SKM-1 treated with dmso at 0.1 percent for 144 hours (cell line): ENCODE data around the gene ODAPH.
A peak's percentile ranks its signal among the peaks of the same experiment; 100 is the strongest.
"Not testable (repeated sequence)": the region's sequence is repeated elsewhere in the genome, so short reads cannot be mapped to it uniquely, and the experiment has no call there.

Source experiments
- DNase-seq: peaks from one replicate; lab custom pipeline; 2025; ENCODE audit not compliant: unreplicated experiment; lab: John Stamatoyannopoulos, UW

The ODAPH gene, protein sequence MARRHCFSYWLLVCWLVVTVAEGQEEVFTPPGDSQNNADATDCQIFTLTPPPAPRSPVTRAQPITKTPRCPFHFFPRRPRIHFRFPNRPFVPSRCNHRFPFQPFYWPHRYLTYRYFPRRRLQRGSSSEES

DNA sequence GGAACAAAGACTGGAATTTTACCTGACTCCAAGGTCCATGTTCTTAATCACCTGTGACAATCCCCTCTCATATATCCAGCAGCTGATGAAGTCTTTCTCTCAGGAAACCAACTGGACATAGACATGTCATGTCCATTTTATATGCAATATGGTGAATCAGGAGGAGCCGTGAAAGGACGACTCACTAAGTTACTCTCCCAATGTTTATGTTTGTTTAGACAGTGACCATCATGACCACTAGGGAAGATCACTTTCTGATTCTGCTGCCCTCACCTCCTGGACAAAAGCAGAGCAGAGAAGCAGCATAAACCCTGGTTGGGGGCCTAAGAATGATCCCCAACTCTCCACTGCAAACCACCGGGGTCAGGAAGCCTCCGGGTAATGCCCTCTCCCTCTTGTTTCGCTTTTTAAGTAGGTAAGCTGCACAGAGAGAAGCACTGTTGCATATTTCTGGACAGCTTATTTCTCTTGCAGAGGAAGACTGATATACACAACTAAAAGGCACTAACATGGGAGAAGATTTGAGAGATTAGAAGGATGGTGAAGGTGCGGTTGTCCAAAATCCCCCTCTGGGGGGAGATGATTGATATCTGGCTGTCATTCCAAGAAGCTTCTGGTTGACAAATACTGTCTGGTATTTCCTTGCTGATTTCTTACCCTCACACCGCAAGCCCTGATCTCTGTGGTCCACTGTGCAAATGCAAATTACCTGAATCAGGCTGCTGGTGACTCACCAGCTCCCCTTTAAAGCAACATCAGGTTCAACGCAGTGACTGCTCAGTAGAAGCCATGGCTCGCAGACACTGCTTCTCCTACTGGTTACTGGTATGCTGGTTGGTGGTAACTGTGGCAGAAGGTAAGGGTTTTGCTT lies at the start of gene ODAPH:
TSS of gene ODAPH (plus strand) at position 773 of the 871 bp plus-strand sequence. CDS start at position 790, 17 bp downstream.
- no peak for DNase-seq

DNA sequence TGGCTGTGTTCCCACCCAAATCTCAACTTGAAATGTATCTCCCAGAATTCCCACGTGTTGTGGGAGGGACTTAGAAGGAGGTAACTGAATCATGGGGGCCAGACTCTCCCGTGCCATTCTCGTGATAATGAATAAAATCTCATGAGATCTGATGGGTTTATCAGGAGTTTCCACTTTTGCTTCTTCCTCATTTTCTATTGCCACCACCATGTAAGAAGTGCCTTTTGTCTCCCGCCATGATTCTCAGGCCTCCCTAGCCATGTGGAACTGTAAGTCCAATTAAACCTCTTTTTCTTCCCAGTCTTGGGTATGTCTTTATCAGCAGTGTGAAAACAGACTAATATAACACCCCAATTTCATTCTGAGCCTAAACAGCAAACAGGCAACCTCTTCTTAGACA lies 46.3 kb upstream of the ODAPH start:
- not testable (repeated sequence) for DNase-seq

DNA sequence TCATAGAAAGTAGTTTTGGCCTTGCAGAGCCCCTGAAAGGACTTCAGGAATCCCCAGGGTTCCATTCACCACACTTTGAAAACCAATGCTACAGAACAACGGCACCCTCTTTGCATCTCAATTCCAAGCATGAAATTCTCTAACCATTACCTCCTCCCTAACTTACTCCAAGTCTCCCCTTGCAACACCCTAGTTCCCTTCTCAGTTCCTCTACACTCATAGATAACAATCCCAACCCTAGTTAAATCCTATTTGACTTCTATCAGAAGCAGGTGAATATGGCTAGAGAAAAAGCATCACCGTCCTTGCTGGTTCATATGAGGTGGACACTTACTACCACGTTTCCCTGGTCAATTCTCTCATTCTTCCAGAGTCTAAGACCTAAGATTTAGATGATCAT lies 44.0 kb upstream of the ODAPH start:
- no peak for DNase-seq

DNA sequence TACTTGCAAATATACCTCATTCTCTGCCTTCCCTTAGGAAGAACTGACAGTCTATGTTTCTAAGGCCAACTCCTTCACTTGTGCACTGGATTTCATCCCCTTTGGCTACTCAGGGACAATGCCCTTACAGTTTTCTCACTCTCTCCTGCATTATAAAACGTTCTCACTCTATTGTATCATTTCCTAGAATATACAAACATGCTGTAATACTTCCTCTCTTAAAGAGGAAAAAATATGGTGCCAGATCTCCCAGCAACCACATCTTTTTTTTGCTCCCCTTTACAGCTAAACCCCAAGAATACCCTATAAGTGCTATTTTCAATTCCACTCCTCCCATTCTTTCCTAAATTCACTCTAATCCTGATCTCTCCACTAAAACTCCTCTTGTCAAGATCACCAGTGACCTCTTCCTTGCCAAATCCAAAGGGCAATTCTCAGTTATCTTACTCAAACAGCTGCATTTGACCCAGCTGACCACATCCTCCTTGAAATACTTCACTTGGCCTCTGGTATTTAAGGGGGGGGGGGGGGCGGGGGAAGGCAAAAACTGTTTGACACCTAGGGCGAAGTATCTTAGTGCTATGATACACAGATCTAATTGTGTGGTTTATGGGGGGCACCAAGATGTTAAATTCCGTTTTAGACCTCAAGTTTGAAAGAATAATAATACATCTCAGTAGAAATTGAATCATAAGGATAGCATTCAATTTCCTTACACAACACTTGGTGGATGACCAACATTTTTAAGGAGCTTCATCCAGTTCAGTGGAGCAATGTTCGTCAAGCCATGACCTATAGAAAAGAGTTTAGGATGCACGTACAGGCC lies 43.3 kb upstream of the ODAPH start:
- peak; percentile 88 for DNase-seq

DNA sequence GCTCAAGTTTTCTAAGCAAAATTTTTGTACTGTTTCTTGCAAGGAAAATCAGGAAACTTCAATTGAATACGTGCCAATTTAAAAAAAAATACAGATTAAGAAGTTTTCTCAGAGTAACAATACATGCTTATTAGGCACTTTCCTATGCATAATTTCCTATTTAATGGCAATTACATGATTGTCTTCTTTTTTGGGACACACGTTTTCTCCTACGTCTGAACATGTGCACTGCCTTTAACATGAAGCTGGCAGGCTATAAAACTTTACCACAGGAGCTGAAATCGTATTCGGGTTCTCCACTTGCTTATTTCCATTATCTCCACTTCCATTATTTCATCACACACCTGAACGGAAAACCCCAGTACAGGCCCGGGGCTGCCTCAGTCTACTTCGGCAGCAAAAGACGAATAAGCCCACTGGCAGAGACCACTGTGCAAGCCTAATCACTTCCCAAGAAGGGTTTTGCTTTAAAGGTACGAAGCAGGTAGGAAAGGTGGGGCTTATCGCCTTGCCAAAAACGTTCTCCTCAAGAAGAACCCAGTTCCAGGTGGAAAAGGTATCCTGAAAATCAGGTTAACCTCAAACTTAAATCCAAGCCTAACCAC lies 42.2 kb upstream of the ODAPH start:
- DNase-seq, result no peak

DNA sequence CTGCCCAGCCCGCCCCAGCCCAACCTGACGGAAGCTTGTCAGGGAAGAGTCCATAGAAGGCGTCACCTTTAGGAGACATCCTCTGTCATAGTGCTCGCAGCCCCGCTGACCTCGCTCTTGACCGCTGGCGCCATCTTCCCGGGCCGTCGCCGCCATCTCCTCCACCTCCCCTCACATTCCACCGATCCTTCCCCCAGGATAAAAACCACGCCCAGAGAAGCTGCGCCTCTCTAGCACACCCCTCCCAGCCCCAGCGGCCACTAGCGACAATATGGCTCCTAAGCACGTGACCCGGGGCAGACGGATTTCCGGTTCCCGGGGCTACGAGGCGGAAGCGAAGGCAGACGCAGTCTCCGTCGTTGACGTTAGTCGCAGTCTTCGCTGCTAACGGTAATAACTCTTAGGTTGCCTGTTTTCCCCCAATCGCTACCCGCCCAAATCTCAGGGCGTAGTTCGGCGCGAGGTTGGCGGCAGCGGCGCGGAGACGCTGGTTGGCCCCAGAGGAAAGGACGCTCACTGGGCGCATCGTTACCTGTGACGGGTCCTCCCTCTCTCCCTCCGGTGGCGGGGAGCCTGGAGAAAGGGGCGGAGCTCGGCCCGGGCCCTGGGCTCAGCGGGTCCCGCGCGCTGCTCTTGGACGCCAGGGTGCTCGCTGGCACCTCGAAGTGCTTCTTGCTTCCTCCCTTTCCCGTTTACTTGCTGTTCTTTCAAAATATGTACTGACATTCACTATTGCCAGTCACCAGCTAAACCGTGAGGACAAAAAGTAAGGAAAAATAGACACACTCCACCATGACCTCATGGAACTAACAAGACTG lies 41.5 kb upstream of the ODAPH start, which contains the start of the genes RCHY1 and THAP6:
TSS of gene RCHY1 (minus strand) at position 273 of the 818 bp plus-strand sequence. CDS start at position 156, 117 bp downstream.
TSS of gene THAP6 (plus strand) at position 343 of the 818 bp plus-strand sequence. CDS start 980 bp downstream, outside the sequence.
- DNase-seq, result peak; percentile 93

DNA sequence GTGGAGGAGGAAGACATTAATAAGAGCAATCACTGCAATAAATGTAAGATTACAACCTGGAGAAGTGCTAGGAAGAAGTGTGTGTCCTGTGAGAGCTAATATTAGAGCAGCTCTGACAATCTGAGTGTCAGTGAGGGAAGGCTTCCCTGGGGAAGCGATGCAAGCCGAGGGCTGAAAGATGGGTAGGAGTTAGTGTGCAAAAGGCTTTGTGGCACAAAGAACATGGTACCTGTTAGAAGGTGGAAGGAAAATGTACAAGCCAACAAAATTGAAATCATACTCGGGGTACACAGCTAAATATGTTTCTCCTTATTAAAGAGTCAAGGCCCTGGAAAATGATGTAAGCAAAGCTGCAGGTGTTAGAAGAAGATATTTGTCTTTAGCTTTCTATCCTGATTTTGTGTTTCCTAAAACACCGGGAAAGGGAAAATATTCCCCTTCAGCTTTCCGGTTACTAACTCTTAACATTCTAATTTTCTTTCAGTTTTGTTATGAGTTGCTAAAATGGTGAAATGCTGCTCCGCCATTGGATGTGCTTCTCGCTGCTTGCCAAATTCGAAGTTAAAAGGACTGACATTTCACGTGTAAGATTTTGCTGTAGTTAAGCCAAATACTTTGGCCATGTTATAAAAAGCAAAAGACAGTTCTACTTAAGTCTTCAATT lies 40.8 kb upstream of the ODAPH start:
- no peak for DNase-seq

DNA sequence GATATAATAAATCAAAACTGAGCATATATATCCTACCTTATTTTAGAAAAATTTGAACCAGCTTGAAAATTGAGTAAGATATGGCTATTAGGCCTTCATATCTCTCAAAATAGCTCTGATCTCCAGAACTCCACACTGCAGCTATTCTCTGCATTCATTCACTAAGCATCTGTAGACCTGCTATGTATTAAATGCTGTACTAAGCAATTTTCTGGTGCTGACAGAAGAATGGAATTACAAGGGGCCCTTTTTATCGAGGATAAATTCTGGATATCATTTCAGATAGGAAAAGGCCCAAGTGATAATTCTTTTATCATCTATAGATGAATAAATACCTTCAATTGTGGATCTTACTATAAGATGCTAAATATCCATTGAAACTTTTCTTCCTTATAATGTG lies 39.7 kb upstream of the ODAPH start:
- no peak for DNase-seq

DNA sequence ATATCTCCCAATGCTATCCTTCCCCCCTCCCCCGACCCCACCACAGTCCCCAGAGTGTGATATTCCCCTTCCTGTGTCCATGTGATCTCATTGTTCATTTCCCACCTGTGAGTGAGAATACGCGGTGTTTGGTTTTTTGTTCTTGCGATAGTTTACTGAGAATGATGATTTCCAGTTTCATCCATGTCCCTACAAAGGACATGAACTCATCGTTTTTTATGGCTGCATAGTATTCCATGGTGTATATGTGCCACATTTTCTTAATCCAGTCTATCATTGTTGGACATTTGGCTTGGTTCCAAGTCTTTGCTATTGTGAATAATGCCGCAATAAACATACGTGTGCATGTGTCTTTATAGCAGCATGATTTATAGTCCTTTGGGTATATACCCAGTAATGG lies 36.4 kb upstream of the ODAPH start:
- DNase-seq, result not testable (repeated sequence)

DNA sequence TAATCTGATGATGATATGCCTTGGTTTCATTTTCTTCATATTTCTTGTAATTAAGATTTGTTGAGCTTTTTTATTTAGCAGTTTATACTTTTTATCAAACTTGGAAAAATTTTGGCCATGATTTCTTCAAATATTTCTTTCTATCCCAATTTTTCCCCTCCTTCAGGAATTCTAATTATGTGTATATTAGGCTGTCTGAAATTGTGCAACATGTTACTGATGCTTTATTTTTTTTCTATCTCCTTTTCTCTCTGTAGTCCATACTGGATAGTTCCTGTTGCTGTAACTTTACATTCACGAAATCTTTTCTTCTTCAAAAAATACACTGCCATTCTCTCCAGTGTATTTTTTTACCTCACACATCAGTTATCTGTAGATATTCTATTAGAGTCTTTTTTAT lies 30.8 kb upstream of the ODAPH start:
- no peak for DNase-seq

DNA sequence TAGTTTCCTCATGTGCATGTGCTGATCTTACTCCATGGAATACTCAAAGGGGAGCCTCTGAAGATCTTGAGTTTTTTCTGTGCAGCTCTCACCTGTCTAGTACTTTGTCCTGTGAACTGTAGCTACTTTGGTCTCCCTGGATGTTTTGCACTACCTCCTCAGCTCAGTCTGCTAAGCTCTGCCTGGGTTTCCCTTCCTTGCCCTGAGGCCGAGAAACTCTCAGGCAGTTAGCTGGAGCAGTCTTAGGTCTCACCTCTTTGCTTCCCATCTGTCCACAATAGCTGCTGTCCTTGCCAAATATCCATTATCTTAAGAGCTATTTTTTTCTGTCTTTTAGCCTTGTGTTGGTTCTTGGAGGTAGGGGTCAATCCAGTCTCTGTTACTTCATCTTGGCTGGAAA lies 30.0 kb upstream of the ODAPH start:
- no peak for DNase-seq

DNA sequence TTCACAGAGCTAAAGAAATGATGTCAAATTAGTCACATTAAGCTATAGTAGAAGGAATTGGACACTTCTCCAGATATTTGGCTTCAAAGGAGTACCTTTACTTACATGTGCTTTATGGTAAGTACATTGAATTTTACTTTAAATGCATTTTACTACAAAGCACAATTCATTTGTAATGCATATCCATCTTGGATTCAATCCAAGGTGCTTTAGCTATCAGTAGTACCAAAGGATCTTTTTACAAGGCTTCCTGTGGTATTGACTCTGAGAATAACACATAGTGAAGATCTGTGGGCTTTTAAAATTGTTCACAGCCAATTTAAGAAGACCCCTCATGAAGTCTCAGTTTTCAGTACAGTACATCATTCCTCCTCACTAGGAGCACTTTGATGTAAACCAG lies 28.4 kb upstream of the ODAPH start:
- no peak for DNase-seq

DNA sequence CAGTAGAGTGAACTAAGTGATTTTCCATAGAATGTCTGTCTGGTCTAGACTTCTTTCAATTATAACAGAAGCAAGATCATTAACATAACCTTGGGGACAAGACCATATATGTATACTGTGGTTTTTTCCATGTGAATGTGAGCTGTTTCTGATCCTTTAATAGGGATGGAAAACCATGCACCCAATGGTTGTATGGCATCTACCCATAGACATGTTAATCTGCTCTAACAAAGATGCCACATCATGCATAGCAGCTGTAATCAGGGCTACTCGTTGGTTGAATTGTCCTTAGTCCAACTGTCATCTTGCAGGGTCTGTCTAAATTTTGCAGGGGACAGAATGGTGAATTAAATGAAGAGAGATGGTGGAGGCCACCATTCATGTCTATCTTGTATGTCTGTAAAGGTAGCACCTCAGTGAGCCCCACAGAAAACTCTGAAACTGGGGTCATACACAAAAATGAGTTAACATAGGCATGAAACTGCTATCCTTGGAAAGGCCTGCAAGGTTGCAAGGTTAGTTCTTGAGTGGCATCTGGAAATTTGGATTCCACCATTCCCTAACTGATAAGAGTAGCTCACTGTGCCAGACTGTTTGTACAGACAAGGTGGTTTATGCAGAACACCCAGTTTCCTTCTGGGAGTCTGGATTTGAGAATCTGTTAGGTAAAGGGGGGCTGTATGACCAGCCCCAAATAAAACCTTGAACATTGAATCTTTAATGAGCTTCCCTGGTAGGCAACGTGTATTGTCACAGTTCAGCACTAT lies 25.1 kb upstream of the ODAPH start:
- no peak for DNase-seq

DNA sequence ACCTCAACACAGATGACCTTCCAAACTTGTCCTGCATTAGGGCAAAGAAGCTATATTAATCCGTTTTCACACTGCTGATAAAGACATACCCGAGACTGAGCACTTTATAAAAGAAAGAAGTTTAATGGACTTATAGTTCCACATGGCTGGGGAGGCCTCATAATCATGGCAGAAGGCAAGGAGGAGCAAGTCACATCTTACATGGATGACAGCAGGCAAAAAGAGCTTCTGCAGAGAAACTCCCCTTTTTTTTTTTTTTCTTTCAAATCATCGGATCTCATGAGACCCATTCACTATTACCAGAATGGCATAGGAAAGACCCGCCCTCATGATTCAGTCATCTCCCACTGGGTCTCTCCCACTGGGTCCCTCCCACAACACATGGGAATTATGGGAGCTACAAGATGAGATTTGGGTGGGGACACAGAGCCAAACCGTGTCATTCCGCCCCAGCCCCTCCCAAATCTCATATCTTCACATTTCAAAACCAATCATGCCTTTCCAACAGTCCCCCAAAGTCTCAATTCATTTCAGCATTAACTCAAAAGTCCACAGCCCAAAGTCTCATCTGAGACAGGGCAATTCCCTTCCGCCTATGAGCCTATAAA lies 24.2 kb upstream of the ODAPH start:
- DNase-seq, result not testable (repeated sequence)

DNA sequence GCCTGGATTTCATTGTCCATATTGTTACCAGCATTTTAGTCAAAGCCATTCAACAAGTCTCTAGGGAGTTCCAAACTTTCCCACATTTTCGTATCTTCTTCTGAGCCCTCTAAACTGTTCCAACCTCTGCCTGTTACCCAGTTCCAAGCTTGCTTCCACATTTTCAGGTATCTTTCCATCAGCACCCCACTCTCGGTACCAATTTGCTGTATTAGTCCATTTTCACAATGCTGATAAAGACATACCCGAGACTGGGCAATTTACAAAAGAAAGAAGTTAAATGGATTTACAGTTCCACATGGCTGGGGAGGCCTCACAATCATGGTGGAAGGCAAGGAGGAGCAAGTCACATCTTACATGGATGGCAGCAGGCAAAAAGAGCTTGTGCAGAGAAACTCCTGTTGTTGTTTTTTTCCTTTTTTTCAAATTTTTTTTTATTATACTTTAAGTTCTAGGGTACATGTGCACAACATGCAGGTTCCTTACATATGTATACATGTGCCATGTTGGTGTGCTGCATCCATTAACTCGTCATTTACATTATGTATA lies 22.5 kb upstream of the ODAPH start:
- DNase-seq, result not testable (repeated sequence)

DNA sequence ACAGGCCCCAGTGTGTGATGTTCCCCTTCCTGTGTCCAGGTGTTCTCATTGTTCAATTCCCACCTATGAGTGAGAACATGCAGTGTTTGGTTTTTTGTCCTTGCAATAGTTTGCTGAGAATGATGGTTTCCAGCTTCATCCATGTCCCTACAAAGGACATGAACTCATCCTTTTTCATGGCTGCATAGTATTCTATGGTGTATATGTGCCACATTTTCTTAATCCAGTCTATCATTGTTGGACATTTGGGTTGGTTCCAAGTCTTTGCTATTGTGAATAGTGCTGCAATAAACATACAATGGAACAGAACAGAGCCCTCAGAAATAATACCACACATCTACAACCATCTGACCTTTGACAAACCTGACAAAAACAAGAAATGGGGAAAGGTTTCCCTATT lies 21.9 kb upstream of the ODAPH start:
- DNase-seq, result not testable (repeated sequence)

DNA sequence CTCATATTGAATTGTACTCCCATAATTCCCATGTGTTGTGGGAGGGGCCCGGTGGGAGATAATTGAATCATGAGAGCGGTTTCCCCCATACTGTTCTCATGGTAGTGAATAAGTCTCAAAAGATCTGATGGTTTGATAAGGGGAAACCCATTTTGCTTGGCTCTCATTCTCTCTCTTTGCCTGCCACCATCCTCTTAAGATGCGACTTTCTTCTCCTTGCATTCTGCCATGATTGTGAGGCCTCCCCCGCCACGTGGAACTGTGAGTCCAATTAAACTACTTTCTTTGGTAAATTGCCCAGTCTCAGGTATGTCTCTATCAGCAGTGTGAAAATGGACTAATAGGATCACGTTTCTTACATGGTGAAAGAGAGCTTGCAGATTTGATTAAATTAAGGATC lies 18.6 kb upstream of the ODAPH start:
- DNase-seq, result not testable (repeated sequence)

DNA sequence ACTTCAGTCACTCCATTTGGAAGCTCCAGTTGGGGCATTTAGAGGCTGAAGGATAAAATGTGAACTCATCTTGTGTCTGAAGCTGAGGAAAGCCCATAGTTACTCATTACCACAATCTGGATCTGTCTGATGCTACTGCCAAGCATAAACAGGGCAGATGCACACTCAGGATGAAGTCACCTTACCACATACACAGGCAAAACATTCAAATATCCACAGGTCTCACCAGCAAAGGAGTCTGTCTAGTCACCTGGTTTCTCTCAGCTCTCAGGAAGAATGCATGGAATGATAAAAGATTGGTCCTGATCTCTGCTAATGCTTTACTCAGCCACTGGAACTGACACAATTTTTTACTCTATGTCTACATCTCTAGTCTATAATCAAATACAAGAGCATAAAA lies 13.0 kb upstream of the ODAPH start:
- no peak for DNase-seq
